22Rv1 (cell line): Measurements from ENCODE around the gene PITPNB.

Source experiments
- CTCF ChIP-seq: fragments of 450-650 bp; IDR thresholded peaks from 2 replicates; pipeline ENCODE4 v1.5.1; 2017; ENCODE audit warnings: mild to moderate bottlenecking
- ZFX ChIP-seq: fragments of 450-650 bp; IDR thresholded peaks from 2 replicates; pipeline ENCODE4 v1.6.1; 2017; ENCODE audit warnings: antibody characterized with exemption, borderline replicate concordance

GRCh38 chr22:27827604-27828587 lies 91.2 kb downstream of the PITPNB start:
- TF ChIP-seq CTCF (no peak), ZFX (no peak)
